HG02884 (cell line): ENCODE data around the gene LHFPL6.

Source experiments
- ATAC-seq: cut with Tn5 transposase; IDR thresholded peaks from one replicate; pipeline ENCODE4 v1.9.1; 2021; ENCODE audit warnings: mild to moderate bottlenecking, moderate library complexity; ENCODE audit not compliant: unreplicated experiment

Gene LHFPL6

GRCh38 chr13:39521701-39522100 lies 81.3 kb downstream of the LHFPL6 start:
- ATAC-seq: no peak

GRCh38 chr13:39516096-39516495 lies 86.9 kb downstream of the LHFPL6 start:
- ATAC-seq: no peak

GRCh38 chr13:39515224-39515714 lies 87.7 kb downstream of the LHFPL6 start:
- no peak for ATAC-seq

- no peak for ATAC-seq
Measured at GRCh38 chr13:39512687-39513086, 90.3 kb downstream of the LHFPL6 start.

GRCh38 chr13:39510316-39510695 lies 92.7 kb downstream of the LHFPL6 start:
- ATAC-seq: peak; percentile 73

- ATAC-seq: no peak
Measured at GRCh38 chr13:39509616-39510315, 93.2 kb downstream of the LHFPL6 start.

GRCh38 chr13:39506559-39507390 lies 96.2 kb downstream of the LHFPL6 start:
- ATAC-seq: no peak

- no peak for ATAC-seq
Measured at GRCh38 chr13:39505151-39505550, 97.8 kb downstream of the LHFPL6 start.

GRCh38 chr13:39503048-39503447 lies 99.9 kb downstream of the LHFPL6 start:
- no peak for ATAC-seq

- no peak for ATAC-seq
Measured at GRCh38 chr13:39501702-39502324, 101.2 kb downstream of the LHFPL6 start.

- ATAC-seq: no peak
Measured at GRCh38 chr13:39499604-39500003, 103.4 kb downstream of the LHFPL6 start.

- ATAC-seq: no peak
Measured at GRCh38 chr13:39498471-39499114, 104.4 kb downstream of the LHFPL6 start.

GRCh38 chr13:39496506-39496905 lies 106.5 kb downstream of the LHFPL6 start:
- no peak for ATAC-seq

- no peak for ATAC-seq
Measured at GRCh38 chr13:39494633-39495032, 108.4 kb downstream of the LHFPL6 start.

- no peak for ATAC-seq
Measured at GRCh38 chr13:39494006-39494405, 109.0 kb downstream of the LHFPL6 start.

GRCh38 chr13:39490136-39490535 lies 112.9 kb downstream of the LHFPL6 start:
- ATAC-seq: no peak

GRCh38 chr13:39486758-39487157 lies 116.2 kb downstream of the LHFPL6 start:
- no peak for ATAC-seq

GRCh38 chr13:39485314-39485700 lies 117.7 kb downstream of the LHFPL6 start:
- no peak for ATAC-seq

- no peak for ATAC-seq
Measured at GRCh38 chr13:39484506-39485313, 118.3 kb downstream of the LHFPL6 start.

- ATAC-seq: no peak
Measured at GRCh38 chr13:39483326-39483725, 119.7 kb downstream of the LHFPL6 start.
